Stimulated activated CD4-positive, alpha-beta T cell treated with anti-CD3 and anti-CD28 coated beads, Interleukin-4, amount 100 ng/mL, for 48 hours (primary cell): ENCODE data around the gene ADCY5.
"Not testable (repeated sequence)": the region's sequence is repeated elsewhere in the genome, so short reads cannot be mapped to it uniquely, and the experiment has no call there.

ENCODE experiments used
- DNase-seq, 2 donors: peaks; one replicate each; pipeline ENCODE4 v3.0.0-alpha.2; 2020; ENCODE audit warnings: low read depth in 2 of 2

ADCY5 gene

DNA sequence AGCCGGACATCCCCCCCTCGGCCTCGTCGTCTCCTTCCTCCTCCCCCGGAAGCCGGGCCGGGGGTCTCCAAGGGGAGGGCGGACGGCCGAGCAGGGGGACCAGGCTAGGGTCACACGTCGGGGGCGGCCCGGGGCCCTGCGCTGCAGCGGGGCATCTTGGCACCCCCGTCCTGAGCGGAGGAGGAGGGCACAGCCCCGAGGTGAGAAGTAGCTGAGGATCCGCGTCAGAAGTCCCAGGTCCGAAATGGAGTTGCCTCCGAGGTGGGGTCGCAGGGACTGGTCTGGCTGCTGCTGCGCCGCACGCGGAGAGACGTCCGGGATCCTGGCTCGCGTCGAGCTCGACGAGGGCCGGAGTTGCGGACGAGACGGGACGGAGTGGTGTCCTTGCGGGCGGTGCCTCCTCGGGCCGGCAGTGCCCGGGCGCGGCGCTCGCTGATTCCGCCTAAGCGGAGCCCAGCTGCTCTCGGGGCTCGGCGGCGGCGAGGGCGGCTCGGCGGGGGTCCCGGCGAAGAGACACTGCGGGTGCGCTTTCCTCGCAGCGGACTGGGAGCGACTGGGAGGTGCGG, at the start of gene ADCY5:
Gene ADCY5, minus strand, starts transcription at position 555 of the 566 bp plus-strand sequence. Its CDS starts 545 bp downstream, at position 10.
- no peak for DNase-seq

DNA sequence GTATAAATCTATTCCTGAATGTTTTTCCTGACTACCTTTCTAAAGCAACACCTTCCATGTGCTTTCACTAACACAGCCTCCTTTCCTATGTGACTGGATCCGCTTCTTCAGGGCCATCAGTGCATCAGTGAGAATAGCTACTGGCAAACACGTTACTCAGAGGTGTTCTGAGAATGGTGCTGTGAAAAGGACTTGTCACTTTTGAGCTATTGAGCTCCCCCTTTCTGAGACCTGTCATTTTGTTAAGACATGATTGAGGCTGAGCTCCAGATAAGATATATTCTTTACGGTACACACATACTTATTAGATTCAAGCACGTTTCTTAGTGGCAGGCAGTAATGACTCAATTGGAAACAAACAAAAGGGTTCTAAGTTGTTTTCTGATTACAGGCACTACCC, 45.0 kb upstream of the ADCY5 start:
- DNase-seq: no peak

GRCh38 chr3:123491966-123492587, 43.2 kb upstream of the ADCY5 start:
- no peak for DNase-seq

DNA sequence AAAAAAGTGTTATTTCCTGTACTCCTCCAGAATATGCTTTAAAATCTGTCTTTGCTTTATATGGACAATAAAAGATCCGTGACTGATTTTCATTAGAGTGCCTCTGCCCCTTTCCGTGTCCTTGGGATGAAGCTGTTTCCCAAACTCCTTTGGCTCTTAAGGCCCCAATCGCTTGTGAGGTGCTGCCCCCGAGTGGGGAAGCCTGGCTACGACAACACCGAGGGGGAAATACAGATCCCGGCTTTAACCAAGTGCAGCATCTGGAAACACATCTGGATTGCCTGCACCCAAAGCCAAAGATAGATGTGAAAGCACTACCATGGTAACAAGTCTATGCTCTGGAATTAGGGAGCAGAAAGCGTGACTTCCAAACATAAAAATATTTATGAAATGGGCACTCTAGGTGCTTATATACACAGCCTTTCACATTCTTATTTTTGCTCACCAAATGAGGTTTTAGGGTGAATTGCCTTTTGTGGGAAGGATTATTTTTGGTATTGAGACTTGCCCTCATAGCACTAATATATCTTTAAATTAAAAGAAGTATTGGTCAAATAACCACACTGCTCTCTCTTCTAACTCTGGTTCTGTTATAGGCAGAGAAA, 40.6 kb upstream of the ADCY5 start:
- DNase-seq: peak; percentile 27 to 46

DNA sequence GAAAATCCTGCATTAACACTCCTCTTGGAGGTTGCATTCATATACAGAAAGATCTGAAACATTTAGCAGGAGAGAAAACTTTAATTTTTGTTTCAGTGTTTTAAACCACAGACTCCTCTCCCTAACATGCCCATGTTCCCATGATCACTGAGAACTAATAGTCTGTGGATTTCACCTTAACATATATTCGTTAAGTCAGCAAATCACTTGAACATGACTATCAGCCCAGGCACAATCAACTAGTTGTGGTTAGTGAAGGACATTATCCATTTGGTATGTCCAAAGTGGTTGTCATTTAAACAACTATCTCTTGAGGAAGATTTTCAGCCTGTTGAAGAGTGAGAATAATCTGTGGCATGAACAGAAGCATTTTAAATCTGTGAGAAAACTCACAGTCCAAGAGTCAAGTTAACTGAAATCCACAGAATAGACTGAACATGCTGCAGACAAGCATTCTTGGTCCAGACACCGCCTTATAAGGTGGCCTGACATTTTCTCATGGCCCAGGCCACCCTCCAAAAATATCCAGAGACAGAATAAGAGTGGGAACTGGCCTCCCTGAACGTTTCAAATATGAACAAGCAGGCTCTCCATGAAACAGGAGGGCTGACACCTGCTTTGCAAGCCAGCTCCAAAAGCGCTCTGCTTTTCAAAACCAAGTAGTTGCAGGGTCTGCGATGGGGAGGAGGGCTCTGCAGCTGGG, 39.9 kb upstream of the ADCY5 start:
- no peak for DNase-seq

GRCh38 chr3:123487063-123487462, 38.2 kb upstream of the ADCY5 start:
- not testable (repeated sequence) for DNase-seq

GRCh38 chr3:123486460-123486859, 37.6 kb upstream of the ADCY5 start:
- no peak for DNase-seq

DNA sequence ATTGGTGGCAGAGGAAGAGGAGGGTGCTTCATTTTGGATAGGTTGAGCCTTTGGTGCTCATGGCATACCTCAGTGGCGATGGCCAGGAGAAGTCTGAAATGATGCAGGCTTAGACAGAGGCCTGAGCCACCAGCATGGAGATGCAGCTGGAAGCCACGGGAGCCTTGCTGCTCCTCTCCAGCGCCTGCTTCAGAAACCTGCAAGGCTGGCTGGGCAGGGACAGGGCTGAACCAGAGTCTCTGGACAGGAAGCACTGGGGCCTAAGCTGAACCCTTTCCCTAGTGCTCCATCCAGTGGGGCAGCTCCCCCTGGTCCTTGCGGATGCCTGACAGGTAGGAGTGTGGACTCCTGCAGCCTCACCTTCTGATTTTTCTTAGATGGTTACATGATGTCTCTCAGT, 36.7 kb upstream of the ADCY5 start:
- no peak for DNase-seq

- no peak for DNase-seq
Observed at GRCh38 chr3:123483146-123483545, 34.3 kb upstream of the ADCY5 start.

DNA sequence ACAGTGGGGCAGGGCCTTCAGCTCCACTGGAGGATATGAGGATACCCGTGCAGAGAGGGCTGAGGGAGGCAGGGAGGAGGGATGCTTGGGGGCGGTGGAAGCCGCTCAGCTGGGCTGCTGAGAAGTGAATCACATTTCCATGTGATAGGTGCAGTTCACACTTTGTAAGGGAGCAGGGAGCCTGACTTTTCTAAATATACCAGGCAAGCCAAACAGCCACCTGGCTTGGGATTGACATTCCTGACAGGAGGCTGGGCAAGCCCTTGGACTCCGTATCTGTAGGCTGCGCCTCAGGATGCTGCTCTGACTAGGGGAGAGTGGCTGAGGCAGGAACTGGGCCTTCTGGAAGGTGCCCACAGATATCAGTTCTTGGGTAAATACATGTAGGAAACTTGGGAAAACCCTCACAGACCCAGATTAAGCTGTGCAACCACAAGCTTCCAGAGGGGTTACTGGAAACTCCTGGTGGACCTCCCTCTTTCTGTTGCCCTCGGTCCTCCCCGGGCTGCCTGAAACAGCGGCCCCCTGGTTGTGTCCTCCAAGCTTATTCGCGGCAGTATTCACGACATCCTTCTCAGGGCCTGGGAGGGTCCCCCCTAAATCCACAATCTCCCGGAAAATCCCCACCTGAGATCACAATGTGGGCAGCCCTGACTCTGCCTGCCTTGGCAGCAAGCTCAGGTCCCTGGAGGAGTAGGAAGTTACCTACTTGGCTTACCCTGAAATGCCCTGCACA, 33.0 kb upstream of the ADCY5 start:
- no peak for DNase-seq

DNA sequence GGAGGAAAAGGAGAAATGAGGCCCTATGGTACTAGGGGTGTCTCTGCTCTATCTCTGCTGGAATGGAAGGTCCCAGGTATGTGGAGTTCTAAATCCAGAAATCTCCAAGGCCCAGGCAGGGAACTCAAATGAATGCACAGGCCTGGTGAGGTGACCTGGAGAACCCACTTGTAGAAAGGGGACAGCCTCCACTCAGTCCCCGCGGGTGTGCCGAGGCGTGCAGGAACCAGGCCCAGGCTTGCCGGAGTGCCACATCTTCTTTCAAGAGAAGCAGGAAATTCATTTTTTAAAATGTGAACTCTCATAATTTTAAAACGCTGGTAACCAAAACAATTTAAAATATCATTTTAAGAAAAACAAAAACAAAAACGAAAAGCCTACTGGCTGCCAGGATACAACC, 32.2 kb upstream of the ADCY5 start:
- DNase-seq: no peak

GRCh38 chr3:123480428-123480827, 31.5 kb upstream of the ADCY5 start:
- DNase-seq: no peak

- no peak for DNase-seq
Observed at GRCh38 chr3:123479891-123480290, 31.0 kb upstream of the ADCY5 start.

- DNase-seq: no peak
Observed at GRCh38 chr3:123478314-123478713, 29.4 kb upstream of the ADCY5 start.

DNA sequence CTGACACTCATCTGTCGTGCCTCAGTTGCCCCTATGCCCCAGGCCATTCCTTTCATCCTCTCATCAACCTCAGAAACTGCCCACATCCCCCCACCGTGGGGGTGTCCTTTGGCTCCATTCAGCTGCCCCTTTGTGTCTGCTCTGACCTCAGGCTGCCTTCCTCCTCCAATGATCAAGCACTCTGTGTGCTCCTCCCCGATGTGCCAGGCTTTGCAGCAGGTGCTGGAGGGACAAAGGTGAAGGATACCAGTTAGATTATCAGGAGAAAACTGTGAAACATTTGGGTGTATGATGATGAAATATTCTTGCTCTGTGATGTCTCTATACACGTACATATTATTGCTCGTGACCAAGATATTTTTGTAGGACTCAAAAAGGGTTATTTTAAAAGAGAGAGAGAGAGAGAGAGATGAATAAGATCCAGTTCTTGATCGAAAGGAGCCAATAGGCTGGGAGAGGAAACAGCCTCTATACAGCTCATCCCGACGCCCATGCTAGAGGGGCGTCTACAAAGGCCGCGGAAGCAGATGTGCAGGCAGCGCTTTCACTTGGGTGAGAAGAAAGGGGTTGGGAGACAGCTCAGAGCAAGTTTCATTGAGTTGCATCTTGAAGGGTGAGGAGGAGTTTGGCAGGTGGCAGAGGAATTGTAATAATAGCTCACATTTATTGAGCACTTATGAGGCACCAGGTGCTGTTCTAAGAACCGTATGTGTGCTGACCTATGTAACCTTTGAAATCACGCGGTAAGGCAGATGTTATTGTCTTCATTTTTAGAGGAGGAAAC, 28.3 kb upstream of the ADCY5 start:
- no peak for DNase-seq

- no peak for DNase-seq
Observed at GRCh38 chr3:123475786-123476185, 26.9 kb upstream of the ADCY5 start.

DNA sequence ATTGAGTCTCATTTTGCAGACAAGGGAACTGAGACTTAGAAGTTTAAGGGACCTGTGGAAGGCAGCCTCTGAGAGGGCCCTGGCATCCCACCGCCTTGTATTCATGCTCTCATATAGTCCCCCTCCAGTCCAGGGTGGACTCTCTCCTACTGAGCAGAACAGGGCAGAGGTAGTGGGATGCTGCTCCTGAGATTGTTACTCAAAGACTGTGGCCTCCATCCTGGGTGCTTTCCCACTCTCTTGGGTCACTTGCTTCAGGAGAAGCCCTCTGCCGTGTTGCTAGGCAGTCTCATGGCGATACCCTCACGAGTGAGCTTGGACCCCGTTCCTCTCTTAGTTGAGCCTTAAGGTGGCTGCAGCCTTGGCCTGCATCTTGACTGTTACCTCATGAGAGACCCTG, 22.2 kb upstream of the ADCY5 start:
- DNase-seq: no peak

DNA sequence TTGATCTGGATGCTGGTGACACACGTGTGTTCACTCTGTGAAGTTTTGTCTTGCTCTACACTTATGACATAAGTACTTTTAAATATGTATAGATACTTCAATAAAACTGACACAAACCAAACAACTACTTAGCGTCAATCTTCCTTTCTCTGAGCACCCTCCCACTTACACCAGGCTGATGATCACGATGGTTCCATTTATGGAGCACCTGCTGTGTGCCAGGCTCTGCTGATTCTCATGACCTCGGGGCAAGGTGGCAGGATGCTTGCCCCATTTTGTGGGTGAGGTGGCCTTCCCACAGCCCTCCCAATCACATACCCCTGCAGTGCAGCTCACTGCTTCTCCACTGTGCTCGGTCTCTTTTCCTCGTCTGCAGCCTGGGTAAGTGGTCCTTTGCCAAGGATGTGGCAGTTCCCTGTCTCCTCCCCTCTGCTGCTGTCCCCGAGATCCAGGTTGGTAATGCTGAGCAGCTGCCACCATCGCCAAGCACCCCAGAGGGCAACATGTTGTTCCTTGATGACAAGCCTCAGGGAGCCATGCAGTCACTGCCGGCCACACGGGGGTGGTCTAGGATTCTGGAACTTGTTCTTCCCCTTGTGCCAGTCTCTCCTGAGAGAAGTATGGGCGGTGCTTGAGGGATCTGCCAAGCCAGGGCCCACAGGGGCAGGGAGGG, 20.6 kb upstream of the ADCY5 start:
- DNase-seq: no peak

DNA sequence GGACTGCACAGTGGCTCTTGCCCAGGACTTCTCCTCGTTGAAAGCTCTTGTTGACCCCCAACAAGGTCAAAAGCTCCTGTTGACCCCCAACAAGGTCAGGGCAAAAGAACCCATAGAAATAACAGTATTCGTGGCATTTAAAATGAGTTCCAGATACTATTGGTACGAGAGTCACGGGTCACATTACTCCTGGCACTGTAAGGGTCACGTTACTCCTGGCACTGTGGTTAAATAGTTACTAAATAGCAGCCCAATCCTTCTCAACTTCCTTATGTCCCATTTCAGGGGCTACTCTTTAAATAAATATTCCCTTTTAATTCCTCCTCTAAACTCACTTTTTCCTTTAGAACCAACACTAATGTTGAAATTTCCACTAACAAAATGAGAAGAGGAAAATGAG, 18.2 kb upstream of the ADCY5 start:
- DNase-seq: no peak

GRCh38 chr3:123464211-123464610, 15.3 kb upstream of the ADCY5 start:
- DNase-seq: no peak

DNA sequence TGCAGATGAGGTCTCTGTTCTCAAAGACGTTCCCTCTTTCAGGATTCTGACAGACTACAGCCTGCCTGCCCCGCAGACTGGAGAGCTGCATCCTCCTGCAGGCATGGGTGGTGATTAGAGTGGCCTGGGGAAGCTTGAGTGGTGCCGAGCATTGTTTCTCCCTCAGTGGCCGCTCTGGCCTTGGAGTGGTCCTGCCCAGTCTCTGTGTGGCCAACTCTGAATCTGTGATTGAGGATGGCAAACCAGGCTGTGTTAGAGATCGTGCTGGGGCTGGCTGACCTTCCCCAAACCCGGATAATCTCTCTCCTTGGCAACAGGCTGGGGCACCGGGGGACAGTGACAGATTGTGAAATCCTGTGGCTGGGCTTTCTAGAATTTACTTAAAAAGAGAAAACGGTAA, 11.0 kb upstream of the ADCY5 start:
- no peak for DNase-seq
